Tongue (tissue), 2 donors: ENCODE measurements around the gene UNC13A. TPM values are rescaled to one million over a fixed set of nuclear protein-coding genes. Genes with fewer than 3 reads are reported as not detected.
A peak's percentile ranks its signal among the peaks of the same experiment; 100 is the strongest.

Experiments
- DNase-seq: peaks from one replicate; pipeline ENCODE4 v3.0.0-alpha.2; 2015
- total RNA-seq: library from RNA; depleted of rRNA; stranded (reverse); fragments of >200 nt; gene quantifications from one replicate; pipeline ENCODE4 v1.2.3, GENCODE V29; 2014

UNC13A gene
- total RNA-seq = 0.21 TPM

- DNase-seq = peak; percentile 74
Measured at GRCh38 chr19:17687857-17688784, at the start of gene UNC13A. Gene UNC13A (minus strand): TSS chr19:17688354. CDS start chr19:17688199, 155 bp downstream.

GRCh38 chr19:17737690-17738153 lies 49.6 kb upstream of the UNC13A start:
- no peak for DNase-seq

- no peak for DNase-seq
Measured at GRCh38 chr19:17735410-17735809, 47.3 kb upstream of the UNC13A start.

- no peak for DNase-seq
Measured at GRCh38 chr19:17734146-17734545, 46.0 kb upstream of the UNC13A start.

- DNase-seq = no peak
Measured at GRCh38 chr19:17733127-17733526, 45.0 kb upstream of the UNC13A start.

- no peak for DNase-seq
Measured at GRCh38 chr19:17727843-17728242, 39.7 kb upstream of the UNC13A start.

- DNase-seq = no peak
Measured at GRCh38 chr19:17726964-17727773, 39.0 kb upstream of the UNC13A start.

- no peak for DNase-seq
Measured at GRCh38 chr19:17726136-17726741, 38.1 kb upstream of the UNC13A start.

GRCh38 chr19:17725422-17726078 lies 37.4 kb upstream of the UNC13A start:
- DNase-seq = no peak

- DNase-seq = no peak
Measured at GRCh38 chr19:17724655-17725054, 36.5 kb upstream of the UNC13A start.

GRCh38 chr19:17722655-17723240 lies 34.6 kb upstream of the UNC13A start:
- no peak for DNase-seq

- no peak for DNase-seq
Measured at GRCh38 chr19:17721821-17722220, 33.7 kb upstream of the UNC13A start.

GRCh38 chr19:17721111-17721628 lies 33.0 kb upstream of the UNC13A start:
- DNase-seq = no peak

- DNase-seq = peak; percentile 41
Measured at GRCh38 chr19:17720440-17720839, 32.3 kb upstream of the UNC13A start.

- DNase-seq = no peak
Measured at GRCh38 chr19:17719730-17720400, 31.7 kb upstream of the UNC13A start.

- peak; percentile 77 for DNase-seq
Measured at GRCh38 chr19:17718947-17719711, 31.0 kb upstream of the UNC13A start, which contains the start of gene MAP1S. Gene MAP1S (plus strand): TSS chr19:17719480. CDS start chr19:17719503, 23 bp downstream.

- DNase-seq = no peak
Measured at GRCh38 chr19:17718550-17718946, 30.4 kb upstream of the UNC13A start.

GRCh38 chr19:17716309-17716929 lies 28.3 kb upstream of the UNC13A start:
- no peak for DNase-seq

- no peak for DNase-seq
Measured at GRCh38 chr19:17711851-17712250, 23.7 kb upstream of the UNC13A start.
